H9 (cell line): ENCODE results near the gene HTRA3. TPM values are rescaled to one million over a fixed set of nuclear protein-coding genes. Genes with fewer than 3 reads are reported as not detected.

Experiments
- DNase-seq: peaks from one replicate; pipeline ENCODE4 v3.0.0-alpha.2; 2017
- H2AFZ ChIP-seq: one replicate; pipeline ENCODE4 v1.6.1; 2013; ENCODE audit warnings: mild to moderate bottlenecking, low read length, control low read depth, moderate library complexity
- H2AK5ac ChIP-seq: 2 replicates; pipeline ENCODE4 v1.6.1; 2013; ENCODE audit warnings: low read length, control low read depth, mixed read lengths; ENCODE audit not compliant: insufficient read length
- H2BK120ac ChIP-seq: one replicate; pipeline ENCODE4 v1.6.1; 2013; ENCODE audit warnings: low read depth, mild to moderate bottlenecking, low read length, control low read depth, inconsistent platforms; ENCODE audit not compliant: poor library complexity, severe bottlenecking
- H2BK12ac ChIP-seq: 2 replicates; pipeline ENCODE4 v1.6.1; 2013; ENCODE audit warnings: low read length, control low read depth, mixed read lengths, low read depth; ENCODE audit not compliant: insufficient read length
- H2BK15ac ChIP-seq: 2 replicates; pipeline ENCODE4 v1.6.1; 2013; ENCODE audit warnings: low read depth, low read length, control low read depth
- H2BK20ac ChIP-seq: one replicate; pipeline ENCODE4 v1.6.1; 2013; ENCODE audit warnings: low read depth, mild to moderate bottlenecking, low read length, control low read depth, inconsistent platforms; ENCODE audit not compliant: poor library complexity, severe bottlenecking
- H2BK5ac ChIP-seq: 2 replicates; pipeline ENCODE4 v1.6.1; 2013; ENCODE audit warnings: low read length, control low read depth, mixed read lengths; ENCODE audit not compliant: insufficient read length
- H3K14ac ChIP-seq: 2 replicates; pipeline ENCODE4 v1.6.1; 2013; ENCODE audit warnings: low read length, control low read depth; ENCODE audit not compliant: insufficient read depth
- H3K18ac ChIP-seq: 2 replicates; pipeline ENCODE4 v1.6.1; 2013; ENCODE audit warnings: low read depth, mild to moderate bottlenecking, mixed read lengths, low read length, control low read depth; ENCODE audit not compliant: insufficient read length
- H3K23ac ChIP-seq: 2 replicates; pipeline ENCODE4 v1.6.1; 2013; ENCODE audit warnings: low read length, control low read depth, mixed read lengths, low read depth; ENCODE audit not compliant: insufficient read length
- H3K23me2 ChIP-seq: 2 replicates; pipeline ENCODE4 v1.6.1; 2013; ENCODE audit warnings: low read depth, mild to moderate bottlenecking, mixed read lengths, low read length, control low read depth; ENCODE audit not compliant: insufficient read length, poor library complexity, severe bottlenecking
- H3K27ac ChIP-seq: 2 replicates; pipeline ENCODE4 v1.5.1; 2013; ENCODE audit warnings: low read length, control low read depth, mixed read lengths, low read depth; ENCODE audit not compliant: insufficient read length
- H3K27me3 ChIP-seq: 2 replicates; pipeline ENCODE4 v1.6.1; 2013; ENCODE audit warnings: low read length, control low read depth, inconsistent platforms; ENCODE audit not compliant: insufficient read depth
- H3K4ac ChIP-seq: 2 replicates; pipeline ENCODE4 v1.6.1; 2013; ENCODE audit warnings: low read depth, mild to moderate bottlenecking, control low read depth, inconsistent platforms, low read length, moderate library complexity
- H3K4me1 ChIP-seq: 2 replicates; pipeline ENCODE4 v1.6.1; 2013; ENCODE audit warnings: low read length, control low read depth, inconsistent platforms; ENCODE audit not compliant: insufficient read depth
- H3K4me2 ChIP-seq: 2 replicates; pipeline ENCODE4 v1.6.1; 2013; ENCODE audit warnings: low read length, control low read depth, mixed read lengths; ENCODE audit not compliant: insufficient read length, insufficient read depth
- H3K56ac ChIP-seq: 2 replicates; pipeline ENCODE4 v1.6.1; 2013; ENCODE audit warnings: low read depth, mild to moderate bottlenecking, mixed read lengths, low read length, control low read depth; ENCODE audit not compliant: insufficient read length
- H3K79me1 ChIP-seq: 2 replicates; pipeline ENCODE4 v1.6.1; 2013; ENCODE audit warnings: low read depth, mild to moderate bottlenecking, moderate library complexity, low read length, control low read depth, inconsistent platforms; ENCODE audit not compliant: insufficient read depth, poor library complexity, severe bottlenecking
- H3K79me2 ChIP-seq: 2 replicates; pipeline ENCODE4 v1.6.1; 2013; ENCODE audit warnings: low read length, control low read depth, inconsistent platforms; ENCODE audit not compliant: insufficient read depth
- H3K9ac ChIP-seq: 2 replicates; pipeline ENCODE4 v1.6.1; 2013; ENCODE audit warnings: low read length, control low read depth, mixed read lengths; ENCODE audit not compliant: insufficient read length; ENCODE audit errors: extremely low read depth
- H3K9me3 ChIP-seq: one replicate; pipeline ENCODE4 v1.6.1; 2013; ENCODE audit warnings: low read depth, low read length, inconsistent platforms; ENCODE audit not compliant: control insufficient read depth
- H3T11ph ChIP-seq: one replicate; pipeline ENCODE4 v1.6.1; 2013; ENCODE audit warnings: mild to moderate bottlenecking, low read length, control low read depth, inconsistent platforms
- H4K20me1 ChIP-seq: one replicate; pipeline ENCODE4 v1.6.1; 2013; ENCODE audit not compliant: control insufficient read depth, insufficient read length, insufficient read depth
- H4K5ac ChIP-seq: 2 replicates; pipeline ENCODE4 v1.6.1; 2013; ENCODE audit warnings: low read depth, mild to moderate bottlenecking, mixed read lengths, low read length, control low read depth; ENCODE audit not compliant: insufficient read length
- H4K8ac ChIP-seq: replicated peaks from 2 replicates; pipeline ENCODE4 v1.6.1; 2013; ENCODE audit warnings: low read length, control low read depth, mixed read lengths, low read depth; ENCODE audit not compliant: insufficient read length
- H4K91ac ChIP-seq: 2 replicates; pipeline ENCODE4 v1.6.1; 2013; ENCODE audit warnings: low read depth, mild to moderate bottlenecking, moderate library complexity, mixed read lengths, low read length, control low read depth; ENCODE audit not compliant: insufficient read length
- H3K27ac Mint-ChIP-seq, 3 experiments: 2 replicates in 2 of 3; 3 replicates in 1 of 3; pipeline ENCODE4 v1.8.0; 2020 to 2021; ENCODE audit warnings: mixed read lengths in 3 of 3, mild to moderate bottlenecking in 1 of 3, moderate library complexity in 1 of 3
- H3K27me3 Mint-ChIP-seq: 2 replicates; pipeline ENCODE4 v1.8.0; 2021; ENCODE audit warnings: low read depth, mild to moderate bottlenecking, moderate library complexity, mixed read lengths
- H3K36me3 Mint-ChIP-seq, 3 experiments: 2 replicates in 2 of 3; 3 replicates in 1 of 3; pipeline ENCODE4 v1.8.0; 2020 to 2021; ENCODE audit warnings: low read depth in 3 of 3, mixed read lengths in 3 of 3; ENCODE audit not compliant: insufficient read depth in 1 of 3
- H3K4me1 Mint-ChIP-seq, 2 experiments: 2 replicates each; pipeline ENCODE4 v1.8.0; 2020; ENCODE audit warnings: mixed read lengths in 2 of 2
- H3K4me3 Mint-ChIP-seq, 2 experiments: 2 replicates in 1 of 2; 3 replicates in 1 of 2; pipeline ENCODE4 v1.8.0; 2020 to 2021; ENCODE audit warnings: mild to moderate bottlenecking in 2 of 2, mixed read lengths in 2 of 2, moderate library complexity in 1 of 2
- H3K9me3 Mint-ChIP-seq, 2 experiments: 2 replicates in 1 of 2; 3 replicates in 1 of 2; pipeline ENCODE4 v1.8.0; 2020; ENCODE audit warnings: mild to moderate bottlenecking in 2 of 2, mixed read lengths in 2 of 2, moderate library complexity in 1 of 2
- whole genome bisulfite sequencing: extraction: QIAGEN DNeasy Blood & Tissue Kit; methylation state at CpG from one replicate; pipeline ENCODE4 v1.1.7; 2013; ENCODE audit warnings: missing lambda C conversion rate, low lambda C conversion rate, mixed read lengths; ENCODE audit not compliant: insufficient read length; ENCODE audit errors: extremely low coverage; 5-methylcytosine and 5-hydroxymethylcytosine counted together
- total RNA-seq: library from RNA; stranded (reverse); gene quantifications from 2 replicates; pipeline ENCODE4 v1.2.1, GENCODE V29; 2021
- TF ChIP-seq, protein P1 (sequence below): fragments of 200-600 bp; sonication (generic); conservative IDR thresholded peaks from 3 replicates; pipeline ENCODE4 v1.8.0; 2021; ENCODE audit warnings: antibody characterized with exemption, mild to moderate bottlenecking

Gene HTRA3
- total RNA-seq, 1 experiment from 2014 or later: 3.0 TPM

DNA sequence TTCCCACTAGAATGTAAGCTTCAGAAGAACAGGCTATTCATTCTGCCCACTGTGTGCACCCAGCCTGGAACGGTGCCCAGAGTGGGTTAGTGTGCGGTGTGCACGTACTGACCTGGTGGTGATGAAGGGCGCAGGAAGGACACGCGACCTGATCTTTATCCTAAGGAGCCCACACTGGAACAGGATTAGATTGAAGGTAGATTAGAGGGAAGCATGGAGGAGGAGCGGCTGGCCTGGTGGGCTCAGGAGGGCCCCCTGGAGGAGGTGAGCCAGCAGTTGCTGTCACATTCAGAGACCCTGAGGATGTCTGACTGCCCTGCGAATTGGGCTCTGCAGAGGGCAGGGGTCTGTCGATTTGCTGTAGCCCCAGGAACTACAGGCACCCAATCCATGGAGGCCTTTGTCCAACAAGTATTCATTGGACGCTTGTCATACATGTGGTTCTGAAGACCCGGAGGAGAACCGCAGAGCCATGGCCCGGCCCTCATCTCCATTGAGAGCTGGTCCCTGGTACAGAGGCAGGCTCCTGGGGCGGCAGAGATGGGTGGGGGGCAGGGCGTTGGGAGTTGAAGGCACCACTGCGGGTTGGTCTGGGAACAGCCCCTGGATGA lies 73.2 kb downstream of the HTRA3 start:
- H2BK20ac ChIP-seq: no peak overlapping the region
- H3K79me2 ChIP-seq: no peaks in the 10 kb centered on the region
- no peak overlapping the region for H4K8ac ChIP-seq
- Mint-ChIP-seq H3K27me3 (peaks cover 26% of the 10 kb centered on the region), H3K27ac (no peak overlapping the region), H3K36me3 (no peaks in the 10 kb centered on the region; a peak in 1 of 7 replicates), H3K9me3 (peaks cover 2 to 3% of the 10 kb centered on the region in 2 experiments; a peak in 3 of 5 replicates), H3K4me3 (no peak overlapping the region), H3K4me1 (peaks cover 4 to 7% of the 10 kb centered on the region in 2 experiments)
- no peak overlapping the region for H3K4me2 ChIP-seq
- H4K91ac ChIP-seq: no peak overlapping the region
- H3K23me2 ChIP-seq: no peaks in the 10 kb centered on the region
- DNase-seq: peak; percentile 77
- TF ChIP-seq, protein P1, sequence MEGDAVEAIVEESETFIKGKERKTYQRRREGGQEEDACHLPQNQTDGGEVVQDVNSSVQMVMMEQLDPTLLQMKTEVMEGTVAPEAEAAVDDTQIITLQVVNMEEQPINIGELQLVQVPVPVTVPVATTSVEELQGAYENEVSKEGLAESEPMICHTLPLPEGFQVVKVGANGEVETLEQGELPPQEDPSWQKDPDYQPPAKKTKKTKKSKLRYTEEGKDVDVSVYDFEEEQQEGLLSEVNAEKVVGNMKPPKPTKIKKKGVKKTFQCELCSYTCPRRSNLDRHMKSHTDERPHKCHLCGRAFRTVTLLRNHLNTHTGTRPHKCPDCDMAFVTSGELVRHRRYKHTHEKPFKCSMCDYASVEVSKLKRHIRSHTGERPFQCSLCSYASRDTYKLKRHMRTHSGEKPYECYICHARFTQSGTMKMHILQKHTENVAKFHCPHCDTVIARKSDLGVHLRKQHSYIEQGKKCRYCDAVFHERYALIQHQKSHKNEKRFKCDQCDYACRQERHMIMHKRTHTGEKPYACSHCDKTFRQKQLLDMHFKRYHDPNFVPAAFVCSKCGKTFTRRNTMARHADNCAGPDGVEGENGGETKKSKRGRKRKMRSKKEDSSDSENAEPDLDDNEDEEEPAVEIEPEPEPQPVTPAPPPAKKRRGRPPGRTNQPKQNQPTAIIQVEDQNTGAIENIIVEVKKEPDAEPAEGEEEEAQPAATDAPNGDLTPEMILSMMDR: peak; percentile 83
- peak overlapping the region; percentile 65 for H2AFZ ChIP-seq
- H3T11ph ChIP-seq: no peak overlapping the region
- H3K56ac ChIP-seq: no peak overlapping the region
- H2AK5ac ChIP-seq: no peak overlapping the region
- no peak overlapping the region for H2BK15ac ChIP-seq
- H2BK120ac ChIP-seq: no peak overlapping the region
- H4K5ac ChIP-seq: no peak overlapping the region
- no CpG with 5 or more reads among the region's 16 CpGs for WGBS
- no peaks in the 10 kb centered on the region for H3K79me1 ChIP-seq
- no peak overlapping the region for H2BK5ac ChIP-seq
- H3K18ac ChIP-seq: no peak overlapping the region
- H3K23ac ChIP-seq: no peak overlapping the region
- no peaks in the 10 kb centered on the region for H3K9me3 ChIP-seq
- H3K27me3 ChIP-seq: no peaks in the 10 kb centered on the region
- H3K4ac ChIP-seq: no peak overlapping the region
- no peaks in the 10 kb centered on the region for H4K20me1 ChIP-seq
- H3K9ac ChIP-seq: no peak overlapping the region
- H3K27ac ChIP-seq: no peak overlapping the region
- H3K14ac ChIP-seq: no peak overlapping the region
- no peaks in the 10 kb centered on the region for H3K4me1 ChIP-seq
- no peak overlapping the region for H2BK12ac ChIP-seq
